NCI-H146 treated with DMSO at 0.1 percent for 48 hours (cell line): Measurements from ENCODE around the gene TBC1D13.
A peak's percentile ranks its signal among the peaks of the same experiment; 100 is the strongest.
"Not testable (repeated sequence)": the region's sequence is repeated elsewhere in the genome, so short reads cannot be mapped to it uniquely, and the experiment has no call there.

Source experiments
- DNase-seq: peaks from one replicate; lab custom pipeline; 2025; ENCODE audit not compliant: unreplicated experiment; lab: John Stamatoyannopoulos, UW

The TBC1D13 gene

GRCh38 chr9:128786681-128787601, at the start of gene TBC1D13:
TBC1D13 (plus strand) TSS chr9:128787253; CDS start chr9:128787354, 101 bp downstream.
- peak; percentile 63 for DNase-seq

DNA sequence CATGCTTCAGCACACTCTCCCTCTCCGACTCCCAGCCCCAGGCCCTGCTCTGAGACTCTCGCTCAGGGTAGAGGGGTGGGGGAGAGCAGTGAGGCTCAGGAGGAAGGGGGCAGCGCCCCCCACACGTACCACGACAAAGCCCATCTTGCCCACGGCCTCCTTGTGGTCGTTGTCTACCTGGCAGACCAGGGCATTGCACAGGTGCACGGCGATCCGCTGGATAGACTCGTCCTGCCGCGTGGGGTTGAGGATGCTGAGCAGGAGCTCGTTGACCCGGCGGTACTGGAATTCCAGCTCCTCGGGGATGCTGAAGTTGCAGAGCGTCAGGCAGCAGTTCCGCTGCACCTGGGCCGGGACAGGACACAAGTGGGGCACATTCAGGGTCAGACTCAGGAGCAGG, 44.7 kb upstream of the TBC1D13 start:
- no peak for DNase-seq

- DNase-seq: no peak
Observed at GRCh38 chr9:128743421-128743820, 43.6 kb upstream of the TBC1D13 start.

DNA sequence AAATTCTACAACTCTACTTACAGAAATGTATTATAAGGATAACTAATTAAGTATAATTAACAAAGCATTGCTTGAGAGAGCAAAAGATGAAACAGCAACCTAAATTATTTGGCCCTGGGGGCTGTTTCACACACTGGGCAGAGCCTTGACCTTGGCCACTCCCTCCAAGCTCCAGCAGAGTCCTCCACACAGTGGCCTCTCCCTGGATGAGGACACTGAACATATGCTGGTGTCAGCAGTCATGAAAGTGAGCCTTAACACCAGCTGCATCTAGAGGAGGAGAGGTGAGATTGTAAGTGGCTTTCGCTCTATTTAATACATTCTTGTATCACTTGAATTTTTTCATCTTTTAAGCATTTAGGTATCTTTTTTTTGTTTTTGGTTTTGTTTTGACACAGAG, 39.8 kb upstream of the TBC1D13 start:
- DNase-seq: no peak

DNA sequence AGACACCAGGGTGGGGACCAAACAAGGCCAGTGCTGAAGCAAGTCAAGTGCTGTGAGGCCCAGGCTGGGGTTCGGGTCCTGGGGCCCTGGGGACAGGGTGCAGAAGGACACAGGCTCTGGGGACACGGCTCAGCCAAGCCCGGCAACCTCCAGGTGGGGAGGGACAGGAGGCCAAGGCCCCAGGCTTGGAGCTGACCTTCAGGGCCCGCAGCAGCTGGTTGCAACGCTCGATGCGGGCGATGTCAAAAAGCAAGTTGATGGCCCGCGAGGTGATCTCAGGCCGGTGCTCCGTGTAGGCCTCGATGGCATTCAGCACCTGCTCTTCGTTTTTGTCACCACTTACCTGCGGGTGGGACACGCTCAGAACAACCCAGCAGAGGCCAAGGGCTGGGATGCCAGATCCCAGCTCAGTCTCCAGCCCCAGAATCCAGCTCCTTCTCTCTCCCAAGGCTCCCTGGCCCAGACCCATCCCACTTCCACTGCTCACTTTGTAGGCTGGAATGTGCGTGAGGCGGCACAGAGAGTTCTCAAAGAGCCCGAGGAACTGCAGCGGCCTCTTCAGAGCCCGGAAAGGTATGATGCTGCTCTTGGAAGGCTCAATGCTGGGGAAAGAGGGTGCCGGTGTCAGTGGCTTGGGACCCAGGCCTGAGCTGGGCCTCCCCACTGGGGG, 36.0 kb upstream of the TBC1D13 start:
- no peak for DNase-seq

DNA sequence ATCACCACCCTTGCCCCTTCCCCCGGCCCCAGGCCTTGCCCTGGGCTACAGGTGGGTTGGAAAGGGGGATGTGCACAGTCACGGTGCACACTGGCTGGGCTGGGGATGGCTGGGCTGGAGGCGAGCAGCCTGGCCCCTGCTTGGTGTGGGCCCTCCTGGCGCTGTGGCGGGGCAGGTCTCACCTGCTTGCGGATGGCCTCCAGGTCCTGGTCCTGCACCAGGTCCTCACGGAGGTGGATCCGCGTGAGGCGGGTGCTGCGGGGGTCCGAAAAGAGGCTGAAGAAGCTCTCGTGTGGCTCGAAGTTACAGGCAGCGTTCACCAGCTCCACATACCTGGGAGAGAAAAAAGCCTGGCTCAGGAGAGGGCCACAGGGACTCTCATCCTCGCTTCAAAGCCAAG, 33.4 kb upstream of the TBC1D13 start:
- no peak for DNase-seq

DNA sequence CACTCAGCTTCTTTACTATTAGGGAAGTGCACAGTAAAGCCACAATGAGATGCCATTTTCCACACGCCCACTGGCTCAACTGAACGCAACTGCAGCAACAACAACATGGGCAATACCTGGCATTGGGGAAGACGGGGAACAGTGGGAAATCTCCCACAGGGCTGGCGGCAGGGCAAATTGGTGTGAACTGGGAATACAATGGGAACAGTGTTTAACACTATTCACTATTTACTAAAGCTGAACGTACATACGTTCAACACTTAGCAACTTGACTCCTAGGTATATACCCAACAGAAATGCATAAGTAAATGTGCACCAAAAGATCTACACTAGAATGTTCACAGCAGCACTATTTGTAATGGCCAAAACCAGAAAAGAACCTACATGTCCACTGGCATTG, 29.5 kb upstream of the TBC1D13 start:
- DNase-seq: no peak

DNA sequence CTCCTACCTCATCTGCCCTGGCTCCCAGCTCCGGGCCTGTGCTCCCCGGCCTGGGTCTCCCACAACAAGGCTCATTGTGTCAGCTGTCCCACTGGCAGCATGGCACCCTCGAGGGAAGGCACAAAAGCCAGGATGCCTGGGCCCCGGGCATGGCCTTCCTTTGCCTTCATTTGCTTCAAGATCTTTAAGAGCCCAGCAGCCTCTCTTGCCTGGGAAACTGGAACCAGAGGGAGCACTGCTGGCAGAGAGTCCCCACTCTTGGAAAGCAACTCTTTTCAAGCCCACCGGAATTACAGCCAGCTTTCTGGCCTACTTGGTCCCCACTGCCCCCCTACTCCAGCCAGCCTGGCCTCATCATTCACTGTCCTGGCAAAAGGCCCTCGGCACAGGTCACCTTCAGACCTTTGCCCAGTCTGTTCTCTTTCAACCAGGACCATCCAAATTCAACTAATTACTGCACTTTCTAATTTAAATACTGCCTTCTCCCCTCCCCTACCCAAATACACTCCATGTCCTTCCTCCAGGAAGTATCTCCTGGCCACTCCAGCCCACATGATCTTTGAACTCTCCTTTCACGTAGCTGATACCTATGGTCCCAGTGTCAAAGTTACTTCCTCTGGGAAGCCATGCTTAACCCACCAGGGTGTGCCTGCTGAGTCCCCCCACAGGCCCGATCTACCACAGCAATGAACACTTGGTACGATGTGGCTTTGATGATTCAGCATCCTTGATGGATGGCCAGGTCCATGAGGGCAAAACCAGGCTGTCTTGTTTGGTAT, 24.2 kb upstream of the TBC1D13 start:
- DNase-seq: no peak

GRCh38 chr9:128764361-128764760, 22.7 kb upstream of the TBC1D13 start:
- no peak for DNase-seq

DNA sequence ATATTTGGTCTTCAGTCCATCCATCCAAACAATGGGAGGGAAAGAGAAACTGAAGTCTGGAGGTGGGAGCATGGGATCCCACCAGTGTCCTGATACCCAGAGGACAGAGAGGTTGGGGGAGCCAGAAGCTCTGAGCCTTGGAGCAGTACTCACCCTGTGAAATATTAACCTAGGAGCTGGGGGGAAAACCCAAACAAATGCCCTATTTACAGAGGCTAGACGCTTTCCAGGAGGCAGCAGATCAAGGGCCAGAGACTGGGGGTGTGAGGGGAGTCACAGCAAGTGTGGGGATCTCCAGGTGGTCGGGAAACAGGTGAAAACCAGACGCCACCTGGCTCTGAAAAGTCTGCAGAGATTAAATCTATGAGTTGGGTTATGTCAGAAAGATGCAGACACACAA, 21.6 kb upstream of the TBC1D13 start:
- DNase-seq: no peak

GRCh38 chr9:128768606-128769005, 18.4 kb upstream of the TBC1D13 start:
- DNase-seq: no peak

DNA sequence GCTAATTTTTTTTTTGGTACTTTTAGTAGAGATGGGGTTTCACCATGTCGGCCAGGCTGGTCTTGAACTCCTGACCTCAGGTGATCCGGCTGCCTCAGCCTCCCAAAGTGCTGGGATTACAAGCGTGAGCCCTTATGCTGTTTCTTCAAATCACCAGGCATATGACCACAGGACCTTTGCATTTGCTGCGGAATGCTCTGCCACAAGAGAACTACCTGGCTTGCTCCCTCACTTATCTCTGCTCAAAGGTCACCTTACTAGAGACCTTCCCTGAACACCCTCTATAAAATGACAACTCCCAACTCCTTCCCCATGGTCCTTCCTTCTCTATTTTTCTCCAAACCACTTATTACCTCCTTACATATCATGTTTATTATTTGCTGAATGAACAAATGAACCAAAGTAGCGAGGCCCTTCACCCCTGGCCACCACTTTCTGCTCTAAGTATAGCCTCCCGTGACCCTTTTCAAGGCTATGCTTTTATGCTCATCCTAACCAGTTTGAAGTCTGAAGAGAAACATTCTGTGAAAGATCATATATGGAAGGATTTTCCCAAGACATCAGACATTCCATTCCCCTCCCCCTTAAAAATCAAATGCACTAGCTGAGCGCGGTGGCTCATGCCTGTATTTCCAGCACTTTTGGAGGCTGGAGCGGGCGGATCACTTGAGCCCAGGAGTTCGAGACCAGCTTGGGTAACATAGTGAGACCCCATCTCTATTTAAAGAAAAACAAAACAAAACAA, 16.6 kb upstream of the TBC1D13 start:
- DNase-seq: no peak

GRCh38 chr9:128771094-128771721, 15.8 kb upstream of the TBC1D13 start:
- DNase-seq: no peak

GRCh38 chr9:128771745-128772519, 15.1 kb upstream of the TBC1D13 start, which contains the start of gene ZER1:
ZER1 (minus strand) TSS chr9:128771927; CDS start chr9:128755565, 16,362 bp downstream.
- DNase-seq: peak; percentile 53

DNA sequence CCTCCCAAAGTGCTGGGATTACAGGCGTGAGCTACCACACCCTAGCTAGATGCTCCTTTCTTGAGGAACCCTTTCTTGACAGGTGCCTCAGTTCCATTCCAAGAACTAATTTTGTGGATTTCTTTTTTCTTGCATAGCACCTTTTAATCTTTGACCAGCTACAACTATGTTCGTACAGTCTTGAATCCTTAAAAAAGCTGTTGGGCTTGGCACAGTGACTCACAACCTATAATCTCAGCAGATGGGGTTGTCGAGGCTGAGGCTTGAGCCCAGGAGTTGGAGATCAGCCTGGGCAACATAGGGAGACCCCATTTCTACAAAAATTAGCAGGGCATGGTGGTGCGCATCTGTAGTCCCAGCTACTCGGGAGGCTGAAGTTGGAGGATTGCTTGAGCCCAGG, 14.0 kb upstream of the TBC1D13 start:
- DNase-seq: no peak

DNA sequence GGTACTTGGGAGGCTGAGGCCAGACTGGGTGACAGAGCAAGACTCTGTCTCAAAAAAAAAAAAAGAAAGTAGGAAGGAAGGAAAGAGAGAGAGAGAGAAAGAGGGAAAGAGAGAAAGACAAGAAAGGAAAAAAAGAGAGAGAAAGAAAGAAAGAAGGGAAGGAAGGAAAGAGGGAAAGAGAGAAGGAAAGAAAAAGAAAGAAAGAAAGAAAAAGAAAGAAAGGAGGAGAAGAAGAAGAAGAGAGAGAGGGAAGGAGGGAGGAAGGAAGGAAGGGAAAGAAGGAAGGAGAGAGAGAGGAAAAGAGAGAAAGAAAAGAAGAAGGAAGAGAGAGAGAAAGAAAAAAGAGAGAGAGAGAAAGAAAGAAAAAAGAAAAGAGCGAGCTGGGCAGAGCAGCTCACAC, 12.2 kb upstream of the TBC1D13 start:
- no peak for DNase-seq

DNA sequence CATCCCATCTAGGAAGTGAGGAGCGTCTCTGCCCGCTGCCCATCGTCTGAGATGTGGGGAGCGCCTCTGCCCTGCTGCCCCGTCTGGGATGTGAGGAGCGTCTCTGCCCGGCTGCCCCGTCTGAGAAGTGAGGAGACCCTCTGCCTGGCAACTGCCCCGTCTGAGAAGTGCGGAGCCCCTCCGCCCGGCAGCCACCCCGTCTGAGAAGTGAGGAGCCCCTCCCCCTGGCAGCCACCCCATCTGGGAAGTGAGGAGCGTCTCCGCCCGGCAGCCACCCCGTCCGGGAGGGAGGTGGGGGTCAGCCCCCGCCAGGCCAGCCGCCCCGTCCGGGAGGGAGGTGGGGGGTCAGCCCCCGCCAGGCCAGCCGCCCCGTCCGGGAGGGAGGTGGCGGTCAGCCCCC, 7.0 kb upstream of the TBC1D13 start:
- DNase-seq: not testable (repeated sequence)

DNA sequence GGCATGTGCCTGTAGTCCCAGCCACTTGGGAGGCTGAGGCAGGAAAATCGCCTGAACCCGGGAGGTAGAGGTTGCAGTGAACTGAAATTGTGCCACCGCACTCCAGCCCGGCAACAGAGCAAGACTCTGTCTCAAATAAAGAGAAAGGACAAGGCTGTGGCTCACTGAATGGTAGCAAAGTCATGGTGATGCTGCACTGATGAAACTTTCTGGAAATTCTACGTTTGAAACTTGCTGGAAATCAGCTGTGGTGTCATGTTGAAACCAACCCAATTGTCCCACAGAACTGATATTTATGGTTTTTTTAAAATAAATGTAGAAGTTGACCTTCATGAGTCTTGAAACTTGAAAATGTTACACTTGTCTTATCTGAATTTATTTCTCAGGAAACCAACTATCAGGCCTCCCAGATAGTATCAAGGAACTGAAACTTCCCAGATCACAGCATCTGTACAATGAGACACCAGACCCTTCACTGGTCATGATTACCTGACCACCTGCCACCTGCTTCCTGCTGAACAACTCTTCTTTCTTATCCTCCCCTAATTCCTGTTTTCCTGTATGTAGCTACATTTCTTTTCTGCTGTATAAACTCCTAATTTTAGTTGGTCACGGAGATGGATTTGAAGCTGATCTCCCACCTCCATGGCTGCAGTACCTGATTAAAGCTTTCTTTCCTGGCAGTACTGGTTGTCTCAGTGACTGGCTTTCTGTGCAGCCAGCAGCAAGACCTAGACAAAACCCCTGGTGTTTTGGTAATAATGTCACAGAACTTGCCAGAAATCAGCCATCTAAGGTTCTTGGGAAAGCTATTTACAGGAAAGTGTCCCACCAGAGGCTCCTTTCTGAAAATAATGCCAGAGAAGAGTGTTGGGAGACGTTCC, 5.6 kb upstream of the TBC1D13 start:
- no peak for DNase-seq

DNA sequence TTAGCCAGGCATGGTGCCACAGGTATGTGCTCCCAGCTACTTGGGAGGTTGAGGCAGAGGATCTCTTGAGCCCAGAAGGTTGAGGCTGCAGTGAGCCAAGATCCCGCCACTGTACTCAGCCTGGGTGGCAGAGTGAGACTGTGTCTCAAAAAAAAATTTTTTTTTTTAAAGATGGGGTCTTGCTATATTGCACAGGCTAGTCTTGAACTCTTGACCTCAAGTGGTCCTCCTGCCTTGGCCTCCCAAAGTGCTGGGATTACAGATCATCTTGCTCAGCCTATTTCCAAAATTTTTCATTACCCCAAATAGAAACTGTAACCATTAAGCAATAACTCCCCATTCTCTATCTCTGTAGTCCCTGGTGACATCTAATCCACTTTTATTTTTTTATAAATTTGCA, 4.4 kb upstream of the TBC1D13 start:
- DNase-seq: no peak
